Stimulated activated CD8-positive, alpha-beta memory T cell treated with anti-CD3 and anti-CD28 coated beads, Interleukin-4, amount 100 ng/mL, for 1 hour (primary cell): Measurements from ENCODE around the gene TMPRSS13.
"Not testable (repeated sequence)": the region's sequence is repeated elsewhere in the genome, so short reads cannot be mapped to it uniquely, and the experiment has no call there.

Experiments
- DNase-seq, 2 donors: peaks; one replicate each; pipeline ENCODE4 v3.0.0-alpha.2; 2020; ENCODE audit warnings: low read depth in 2 of 2, low spot score in 1 of 2

TMPRSS13 gene

DNA sequence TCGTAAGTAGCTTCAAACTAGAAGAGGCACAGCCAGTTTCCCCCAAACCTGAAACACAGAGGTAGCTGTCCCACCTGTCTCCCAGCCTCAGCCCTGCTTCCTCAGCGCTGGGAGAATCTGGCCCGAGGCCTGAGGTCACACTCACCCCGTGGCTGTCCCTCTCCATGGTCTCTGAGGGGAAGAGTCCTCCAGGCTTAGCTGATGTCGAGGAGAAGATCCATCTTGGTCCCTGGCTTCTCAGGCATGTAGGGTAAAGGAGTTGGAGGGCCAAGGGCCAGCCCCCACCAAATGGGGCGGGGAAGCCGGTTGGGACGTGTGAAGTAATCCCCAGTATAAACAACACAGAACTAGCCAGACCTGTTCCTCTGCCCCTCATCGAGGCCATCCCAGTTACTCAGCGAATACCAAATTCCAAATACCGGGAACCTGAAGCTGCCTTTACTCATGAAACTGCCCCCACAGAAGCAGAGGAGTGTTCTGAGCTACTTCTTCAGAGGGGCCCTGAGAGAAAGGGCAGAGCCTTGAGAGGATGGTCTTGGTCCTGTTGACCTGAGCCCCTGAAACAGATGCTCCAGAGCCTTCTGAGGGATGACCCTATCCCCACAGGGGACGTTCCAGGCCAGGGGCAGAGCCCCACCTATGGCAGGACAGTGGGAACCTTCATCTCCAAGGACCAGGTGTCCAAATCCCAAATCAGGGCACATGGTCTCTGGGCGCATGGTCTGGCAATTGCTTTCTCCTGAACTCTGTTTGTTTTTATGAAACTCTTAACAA, at the start of gene TMPRSS13:
TSS of gene TMPRSS13 (minus strand) at position 261 of the 774 bp plus-strand sequence. CDS start at position 166, 95 bp downstream.
- DNase-seq: no peak

DNA sequence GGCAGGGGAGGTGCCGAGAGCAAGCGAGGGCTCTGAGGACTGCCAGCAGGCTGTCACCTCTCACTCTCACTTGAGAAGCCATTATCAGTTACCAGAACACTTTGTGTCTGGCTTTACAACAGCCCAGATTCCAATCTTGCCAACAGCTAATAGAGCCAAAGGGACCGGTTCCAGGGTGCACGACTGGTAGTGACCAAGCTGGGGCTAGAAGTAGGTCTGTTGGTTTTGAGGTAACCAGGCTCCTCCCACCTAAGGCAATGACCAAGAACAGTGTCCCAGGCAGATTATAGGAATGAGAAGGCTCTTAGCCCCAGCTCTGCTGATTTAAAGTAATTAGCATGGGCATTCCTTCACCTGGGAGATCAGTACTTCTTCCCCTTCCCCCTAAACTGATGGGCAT, 49.8 kb upstream of the TMPRSS13 start:
- DNase-seq: no peak

DNA sequence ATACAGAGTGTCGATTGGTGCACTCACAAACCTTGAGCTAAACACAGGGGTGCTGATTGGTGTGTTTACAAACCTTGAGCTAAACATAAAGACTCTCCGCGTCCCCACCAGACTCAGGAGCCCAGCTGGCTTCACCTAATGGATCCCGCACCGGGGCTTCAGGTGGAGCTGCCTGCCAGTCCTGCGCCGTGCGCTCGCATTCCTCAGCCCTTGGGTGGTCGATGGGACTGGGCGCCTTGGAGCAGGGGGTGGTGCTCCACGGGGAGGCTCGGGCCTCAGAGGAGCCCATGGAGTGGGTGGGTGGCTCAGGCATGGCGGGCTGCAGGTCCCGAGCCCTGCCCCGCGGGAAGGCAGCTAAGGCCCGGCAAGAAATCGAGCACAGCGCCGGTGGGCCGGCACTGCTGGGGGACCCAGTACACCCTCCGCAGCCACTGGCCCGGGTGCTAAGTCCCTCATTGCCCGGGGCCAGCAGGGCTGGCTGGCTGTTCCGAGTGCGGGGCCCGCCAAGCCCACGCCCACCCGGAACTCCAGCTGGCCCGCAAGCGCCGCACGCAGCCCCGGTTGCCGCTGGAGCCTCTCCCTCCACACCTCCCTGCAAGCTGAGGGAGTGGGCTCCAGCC, 49.2 kb upstream of the TMPRSS13 start:
- not testable (repeated sequence) for DNase-seq

DNA sequence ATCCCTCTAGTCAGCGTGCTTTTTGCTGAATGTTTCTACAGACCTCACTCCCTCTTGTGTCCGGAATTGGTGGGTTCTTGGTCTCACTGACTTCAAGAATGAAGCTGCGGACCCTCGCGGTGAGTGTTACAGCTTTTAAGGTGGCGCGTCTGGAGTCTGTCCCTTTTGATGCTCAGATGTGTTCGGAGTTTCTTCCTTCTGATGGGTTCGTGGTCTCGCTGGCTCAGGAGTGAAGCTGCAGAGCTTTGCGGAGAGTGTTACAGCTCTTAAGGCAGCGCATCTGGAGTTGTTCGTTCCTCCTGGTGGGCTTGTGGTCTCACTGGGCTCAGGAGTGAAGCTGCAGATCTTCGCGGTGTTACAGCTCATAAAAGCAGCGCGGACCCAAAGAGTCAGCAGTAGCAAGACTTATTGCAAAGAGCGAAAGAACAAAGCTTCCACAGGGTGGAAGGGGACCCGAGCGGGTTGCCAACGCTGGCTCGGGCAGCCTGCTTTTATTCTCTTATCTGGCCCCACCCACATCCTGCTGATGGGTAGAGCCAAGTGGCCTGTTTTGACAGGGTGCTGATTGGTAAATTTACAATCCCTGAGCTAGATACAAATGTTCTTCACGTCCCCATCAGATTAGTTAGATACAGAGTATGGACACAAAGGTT, 48.5 kb upstream of the TMPRSS13 start:
- not testable (repeated sequence) for DNase-seq

DNA sequence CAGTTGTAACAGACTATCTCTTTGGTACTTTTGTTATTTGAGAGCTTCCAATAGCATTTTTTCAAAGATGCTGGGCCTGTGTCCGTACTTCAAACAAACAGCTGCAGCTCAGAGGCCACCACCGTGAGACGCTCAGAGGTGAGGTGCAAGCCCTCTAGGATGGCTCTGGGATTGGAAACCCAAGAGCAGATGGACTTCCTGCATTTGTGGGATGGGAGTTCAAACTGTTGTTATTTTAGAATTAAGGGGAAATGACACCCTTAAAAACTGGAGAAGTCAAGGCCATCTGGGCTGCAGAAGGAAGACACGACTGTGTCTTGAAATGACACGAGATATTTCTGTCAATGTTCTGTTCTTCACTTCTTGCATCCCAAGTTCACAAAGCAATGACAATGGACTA, 47.8 kb upstream of the TMPRSS13 start:
- DNase-seq: no peak

DNA sequence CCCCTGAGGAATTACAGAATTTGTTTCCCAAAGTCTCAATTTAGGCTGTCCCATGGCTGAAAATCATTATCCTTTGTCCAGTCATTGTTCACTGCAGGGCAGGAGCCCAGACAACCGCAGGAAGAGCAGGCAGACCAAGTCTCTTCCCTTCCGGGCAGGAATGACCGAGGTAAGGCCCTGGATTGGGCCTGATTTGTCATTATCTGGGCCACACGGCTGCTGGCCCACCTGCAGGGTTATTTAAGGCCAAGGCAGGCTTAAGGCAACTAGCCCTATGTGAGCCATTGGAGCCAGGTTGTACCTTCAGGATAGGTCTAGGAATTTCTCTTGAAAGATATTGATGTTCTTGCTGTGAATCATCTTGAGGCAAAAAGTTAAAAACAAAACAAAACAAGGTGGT, 47.2 kb upstream of the TMPRSS13 start:
- DNase-seq: no peak

DNA sequence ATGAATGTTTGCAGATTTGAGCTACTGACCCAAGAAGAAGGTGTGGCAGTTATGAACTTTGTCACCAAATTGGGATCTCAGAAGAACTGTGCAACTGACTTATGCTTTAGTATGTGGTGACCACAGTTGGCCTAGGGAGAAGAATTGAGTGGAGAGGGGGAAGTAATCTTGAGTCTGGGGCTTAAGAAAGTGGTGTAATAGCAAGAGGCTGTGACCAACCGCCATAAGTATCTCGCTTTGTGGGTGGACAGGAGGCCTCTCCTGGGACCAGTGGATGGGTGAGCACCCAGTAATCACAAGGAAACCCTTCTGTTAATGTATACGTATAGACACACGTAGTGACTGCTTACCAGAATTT, 44.3 kb upstream of the TMPRSS13 start:
- no peak for DNase-seq

DNA sequence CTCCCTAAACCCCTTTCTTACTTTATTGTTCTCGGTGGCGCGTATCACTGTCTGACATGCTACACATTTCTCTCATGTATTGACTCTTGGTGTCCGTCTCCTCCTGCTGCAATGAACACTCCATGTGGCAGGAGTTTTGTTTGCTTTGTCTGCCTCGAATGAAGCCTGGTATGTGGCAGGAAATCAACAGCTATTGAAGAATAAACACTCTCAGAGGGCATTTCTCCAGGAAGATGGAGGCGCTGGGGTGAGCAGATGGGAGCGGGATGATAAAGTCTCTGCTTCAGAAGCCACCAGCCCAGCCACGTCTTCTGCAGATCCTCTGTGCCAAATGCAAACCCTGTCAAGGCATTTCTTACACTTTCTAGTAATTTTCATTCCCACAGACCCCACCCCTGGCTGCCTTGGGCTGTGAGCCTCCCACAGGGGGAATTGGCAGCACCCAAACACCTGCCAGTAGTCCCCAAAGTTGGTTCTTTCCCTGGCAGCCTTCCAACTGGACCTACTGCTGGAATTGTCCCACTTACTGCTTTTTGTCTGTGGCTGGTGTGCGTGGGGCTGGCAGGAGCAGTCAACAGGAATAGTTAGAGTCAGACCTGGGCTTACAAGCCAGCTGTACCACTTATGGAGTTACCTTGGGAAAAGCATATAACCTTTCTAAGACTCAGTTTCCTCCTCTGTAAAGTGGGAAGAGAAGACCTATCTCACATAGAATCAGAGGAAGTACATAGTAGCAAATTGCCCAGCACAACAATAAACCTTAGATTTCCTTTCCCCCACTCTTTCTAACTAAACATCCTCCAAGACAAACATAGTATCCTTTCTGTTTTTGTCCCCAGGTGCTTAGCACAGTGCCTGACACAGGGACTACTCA, 43.7 kb upstream of the TMPRSS13 start:
- DNase-seq: no peak

DNA sequence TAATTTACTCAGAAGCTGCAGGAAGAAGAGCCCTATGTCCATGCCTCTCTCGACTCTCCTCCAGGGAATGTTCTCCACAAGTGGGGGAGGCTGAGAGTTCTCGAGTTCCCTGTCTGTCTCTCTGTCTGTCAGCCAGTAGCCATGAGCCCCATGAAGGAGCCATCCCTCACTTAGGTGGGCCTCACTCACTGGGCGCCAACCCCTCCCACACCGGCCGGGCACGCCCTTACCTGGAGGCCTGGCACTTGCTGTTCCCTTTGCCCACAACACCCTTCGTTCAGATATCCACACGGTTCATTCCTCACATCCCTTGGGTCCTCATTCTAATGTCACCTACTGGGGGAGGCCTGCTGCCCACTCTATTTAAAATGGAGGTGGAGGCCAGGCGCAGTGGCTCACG, 42.8 kb upstream of the TMPRSS13 start:
- DNase-seq: no peak

DNA sequence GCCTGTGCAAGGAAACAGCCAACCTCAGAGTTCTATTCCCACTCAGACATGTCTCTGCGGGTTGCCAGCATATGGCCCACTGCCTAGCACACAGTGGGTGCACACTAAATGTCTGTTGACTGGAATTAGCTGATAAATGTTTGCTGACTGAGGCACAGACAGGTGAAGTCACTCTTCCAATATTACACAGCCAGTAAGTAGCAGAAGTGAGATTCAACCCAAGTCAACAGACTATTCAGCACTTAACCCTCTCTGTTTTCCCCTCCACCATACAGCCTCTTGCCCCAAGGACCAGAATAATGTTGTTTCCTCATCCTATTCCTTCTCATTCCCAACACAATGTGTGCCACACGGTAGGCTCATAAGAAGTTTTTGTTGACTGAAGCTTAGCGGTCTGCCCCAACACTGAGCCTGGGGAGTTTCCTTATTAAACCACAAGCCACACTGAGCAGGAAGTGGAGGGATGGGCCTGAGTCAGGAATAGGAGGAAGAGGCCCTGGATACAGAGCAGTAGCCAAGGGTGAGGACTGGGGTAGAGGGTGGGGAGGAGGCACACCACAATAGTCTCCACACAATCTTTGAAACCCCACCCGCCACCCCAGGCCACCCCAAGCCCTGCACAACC, 41.3 kb upstream of the TMPRSS13 start:
- no peak for DNase-seq

DNA sequence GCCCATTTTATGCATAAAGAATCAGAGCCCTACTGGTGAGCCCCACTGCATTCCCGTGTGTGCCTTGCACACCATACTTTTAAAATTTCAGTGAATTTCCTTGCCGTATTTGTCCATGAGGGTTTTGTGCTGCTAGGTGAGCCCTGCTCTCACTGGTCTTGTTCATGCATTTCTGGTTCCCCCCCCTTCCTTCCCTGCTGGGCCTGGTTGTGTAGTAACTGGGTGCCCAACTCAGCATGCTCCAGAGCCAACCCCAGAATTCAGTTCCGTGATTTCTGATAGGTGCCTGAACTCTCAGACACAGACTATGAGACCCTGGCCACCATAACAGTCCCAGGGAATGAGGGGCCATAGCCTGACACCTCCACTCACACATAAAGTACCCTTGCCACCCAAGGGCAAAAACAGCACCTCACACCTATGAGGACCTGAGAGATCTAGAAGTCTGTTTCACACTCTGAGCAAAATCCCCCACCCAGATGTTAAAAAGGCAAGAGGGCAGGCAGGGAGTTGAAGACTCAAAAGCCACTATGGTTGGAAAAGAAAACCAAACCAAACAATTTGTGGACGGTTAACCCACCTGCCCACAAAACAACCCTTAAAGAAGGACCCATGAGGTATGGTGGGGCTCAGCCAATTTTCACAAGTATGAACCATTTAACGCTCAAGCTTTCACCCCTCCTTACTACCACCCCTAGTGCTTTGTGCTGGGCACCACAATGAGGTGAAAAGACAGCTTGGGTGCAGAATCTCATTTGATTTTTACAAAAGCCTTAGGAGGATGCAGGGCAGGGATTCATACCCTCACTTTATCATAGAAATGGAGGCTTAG, 40.2 kb upstream of the TMPRSS13 start:
- DNase-seq: no peak

DNA sequence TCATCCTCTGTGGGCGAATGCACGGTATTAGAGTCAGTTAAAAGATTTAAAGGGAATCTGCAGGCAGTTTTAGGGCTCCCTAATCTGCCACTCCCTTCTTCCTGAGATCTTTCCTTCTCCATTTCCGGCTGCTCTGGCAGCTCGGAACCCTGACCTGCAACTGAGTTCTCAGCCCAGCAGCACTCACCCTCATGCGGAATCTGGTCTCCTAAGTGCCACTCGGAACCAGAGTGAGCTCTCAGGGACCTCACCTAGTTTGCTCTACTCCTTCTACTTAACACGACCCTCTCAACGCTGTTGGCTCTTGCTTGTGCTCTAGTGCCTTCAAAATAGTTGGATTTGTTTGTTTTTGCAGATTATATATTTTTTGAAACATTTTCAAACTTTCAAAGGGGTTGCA, 37.7 kb upstream of the TMPRSS13 start:
- DNase-seq: no peak

DNA sequence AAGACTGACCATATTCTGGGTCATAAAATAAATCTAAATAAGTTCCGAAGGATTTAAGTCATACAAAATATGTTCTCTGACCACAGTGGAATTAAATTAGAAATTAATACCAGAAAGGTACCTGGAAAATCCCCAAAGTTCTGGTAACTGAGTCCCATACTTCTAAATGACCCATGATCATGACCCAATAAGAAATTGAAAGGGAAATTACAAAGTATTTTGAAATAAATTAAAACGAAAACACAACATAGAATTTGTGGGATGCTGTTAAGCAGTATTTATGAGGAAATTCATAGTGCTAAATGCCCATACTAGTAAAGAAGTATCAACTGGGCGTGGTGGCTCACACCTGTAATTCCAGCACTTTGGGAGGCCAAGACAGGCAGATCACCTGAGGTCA, 33.6 kb upstream of the TMPRSS13 start:
- no peak for DNase-seq

DNA sequence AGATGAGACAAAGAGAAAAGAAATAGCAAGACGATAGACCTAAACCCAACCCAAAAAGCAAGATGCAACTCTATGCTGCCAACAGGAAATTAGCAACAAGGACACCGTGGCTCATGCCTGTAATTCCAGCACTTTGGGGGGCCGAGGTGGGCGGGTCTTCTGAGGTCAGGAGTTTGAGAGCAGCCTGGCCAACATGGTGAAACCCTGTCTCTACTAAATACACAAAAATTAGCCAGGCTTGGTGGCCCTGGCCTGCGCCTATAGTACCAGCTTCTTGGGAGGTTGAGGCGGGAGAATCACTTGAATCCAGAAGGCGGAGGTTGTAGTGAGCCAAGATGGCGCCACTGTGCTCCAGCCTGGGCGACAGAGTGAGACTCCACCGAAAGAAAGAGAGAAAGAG, 32.7 kb upstream of the TMPRSS13 start:
- DNase-seq: no peak

DNA sequence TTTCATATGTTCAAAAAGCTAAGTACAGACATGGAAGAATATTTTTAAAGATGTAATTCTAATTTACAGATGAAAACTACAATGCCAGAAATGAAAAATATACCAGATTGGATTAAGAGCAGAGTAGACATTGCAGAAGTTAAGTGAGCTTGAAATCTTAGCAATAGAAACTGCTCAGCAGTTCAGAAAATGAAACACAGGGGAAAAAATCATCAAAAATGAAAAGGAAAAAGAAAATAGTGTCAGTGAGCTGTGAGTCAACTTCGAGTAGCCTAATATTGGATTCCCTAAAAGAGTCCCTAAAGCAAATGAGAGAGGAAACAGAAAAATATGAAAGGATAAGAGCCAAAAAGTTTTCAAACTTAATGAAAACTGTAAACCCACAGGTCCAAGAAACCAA, 31.2 kb upstream of the TMPRSS13 start:
- no peak for DNase-seq

DNA sequence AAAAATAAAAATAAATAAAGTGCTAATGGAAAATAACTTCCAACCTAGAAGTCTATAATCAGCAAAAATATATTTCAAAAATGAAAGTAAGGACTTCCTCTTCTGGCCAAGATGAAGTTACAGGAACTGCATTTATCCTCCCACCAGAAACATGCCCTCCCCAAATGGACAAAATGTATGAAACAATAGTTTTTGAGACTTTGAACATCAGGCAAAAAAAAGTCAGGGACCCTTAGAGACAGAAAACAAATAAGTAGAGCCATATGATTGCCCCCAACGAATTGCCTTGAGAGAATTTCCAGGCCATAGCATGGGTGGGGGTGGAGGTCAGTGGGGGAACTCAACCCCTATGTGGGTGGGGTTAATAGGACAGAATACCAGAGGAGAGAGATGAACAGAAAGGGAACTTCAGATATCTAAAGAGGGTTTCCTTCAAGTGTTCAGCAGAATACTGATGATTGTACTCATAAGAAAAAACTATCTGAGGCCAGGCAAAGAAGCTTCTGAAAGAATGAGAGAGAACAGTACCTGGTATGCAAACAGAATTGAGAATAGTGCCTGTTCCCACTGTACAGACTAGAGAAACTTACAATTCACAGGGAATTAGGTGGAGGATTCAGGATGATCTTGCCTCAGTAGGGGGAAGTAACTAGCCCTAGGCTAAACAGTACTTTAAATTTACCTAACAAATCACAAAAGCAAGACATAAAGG, 30.4 kb upstream of the TMPRSS13 start:
- no peak for DNase-seq

DNA sequence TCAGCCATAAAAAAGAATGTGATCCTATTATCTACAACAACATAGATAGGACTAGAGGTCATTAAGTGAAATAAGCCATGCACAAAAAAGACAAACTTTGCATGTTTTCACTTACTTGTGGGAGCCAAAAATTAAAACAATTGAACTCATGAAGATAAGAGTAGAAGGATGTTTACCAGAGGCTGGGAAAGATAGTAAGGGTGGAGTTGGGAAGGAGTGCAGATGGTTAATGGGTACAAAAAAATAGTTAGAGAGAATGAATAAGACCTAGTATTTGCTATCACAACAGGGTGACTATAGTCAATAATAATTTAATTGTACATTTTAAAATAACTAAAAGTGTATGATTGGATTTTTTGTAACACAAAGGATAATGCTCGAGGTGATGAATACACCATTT, 29.7 kb upstream of the TMPRSS13 start:
- no peak for DNase-seq

DNA sequence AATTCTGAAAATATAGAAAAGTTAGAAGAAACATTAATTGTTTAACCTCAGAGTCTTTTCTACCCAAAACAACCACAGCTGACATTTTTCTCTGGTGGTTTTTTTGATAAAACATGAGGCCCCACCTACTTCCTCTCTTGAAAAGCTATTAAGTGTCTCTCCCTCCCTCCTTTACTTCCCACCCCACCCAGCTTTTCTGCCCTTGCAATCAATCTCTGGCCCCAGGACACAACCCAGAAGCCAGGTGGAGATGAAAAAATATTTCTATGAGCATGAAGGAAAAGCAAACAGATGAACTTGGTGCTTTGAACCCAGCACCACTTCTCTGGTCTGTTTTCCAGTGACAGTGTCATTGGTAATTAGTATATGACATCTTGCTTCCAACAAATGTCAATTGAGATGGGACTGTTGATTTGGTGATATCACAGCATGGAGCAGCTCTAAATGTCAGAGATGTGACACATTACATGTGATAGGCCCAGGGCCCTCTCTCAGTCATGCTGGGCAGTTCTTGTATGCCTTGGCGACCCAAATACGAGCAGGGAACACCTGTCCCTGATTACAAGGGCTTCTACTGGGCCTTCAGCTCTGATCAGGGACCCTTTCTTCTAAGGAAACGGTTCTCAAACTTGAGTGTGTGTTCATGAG, 23.9 kb upstream of the TMPRSS13 start:
- DNase-seq: no peak
